HuH-7 (cell line): ENCODE data around the gene APOL6.
"Not testable (repeated sequence)": the region's sequence is repeated elsewhere in the genome, so short reads cannot be mapped to it uniquely, and the experiment has no call there.

Source experiments
- DNase-seq: peaks from one replicate; pipeline ENCODE4 v3.0.0; 2011; ENCODE audit warnings: low spot score

APOL6 gene

DNA sequence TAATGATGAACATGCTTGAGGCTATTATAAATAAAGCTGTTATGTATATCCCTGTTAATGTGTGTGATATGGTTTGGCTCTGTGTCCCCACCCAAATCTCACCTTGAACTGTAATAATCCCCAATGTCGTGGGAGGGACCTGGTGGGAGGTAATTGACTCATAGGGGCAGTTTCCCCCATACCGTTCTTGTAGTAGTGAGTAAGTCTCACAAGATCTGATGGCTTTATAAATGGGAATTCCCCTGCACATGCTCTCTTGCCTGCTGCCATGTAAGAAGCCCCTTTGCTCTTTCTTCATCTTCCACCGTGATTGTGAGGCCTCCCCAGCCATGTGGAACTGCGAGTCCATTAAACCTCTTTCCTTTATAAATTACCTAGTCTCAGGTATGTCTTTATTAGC is 31.2 kb downstream of the APOL6 start:
- not testable (repeated sequence) for DNase-seq

- DNase-seq = no peak
Measured at GRCh38 chr22:35681454-35682052, 33.3 kb downstream of the APOL6 start.

- no peak for DNase-seq
Measured at GRCh38 chr22:35683560-35683959, 35.3 kb downstream of the APOL6 start.

DNA sequence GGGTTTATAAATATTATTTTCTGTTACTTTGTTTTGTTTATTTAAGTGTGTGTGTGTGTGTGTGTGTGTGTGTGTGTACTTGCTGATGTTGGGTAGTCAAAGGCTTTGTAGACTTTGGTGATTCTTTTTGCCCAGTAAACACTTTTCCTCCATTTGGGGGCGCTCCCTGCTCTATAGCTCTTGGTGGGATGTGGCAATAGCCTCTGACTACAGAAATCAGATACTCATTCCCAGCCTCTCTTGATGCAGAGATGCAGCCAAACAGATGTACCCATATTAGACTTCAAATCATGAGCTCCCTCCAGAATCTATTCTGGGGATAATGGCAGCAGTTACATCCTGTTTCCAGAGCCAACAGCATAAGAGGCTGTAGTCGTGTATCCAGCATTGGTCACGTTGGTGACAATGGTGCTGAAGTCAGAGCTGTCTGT is 36.0 kb downstream of the APOL6 start:
- peak; percentile 34 for DNase-seq

DNA sequence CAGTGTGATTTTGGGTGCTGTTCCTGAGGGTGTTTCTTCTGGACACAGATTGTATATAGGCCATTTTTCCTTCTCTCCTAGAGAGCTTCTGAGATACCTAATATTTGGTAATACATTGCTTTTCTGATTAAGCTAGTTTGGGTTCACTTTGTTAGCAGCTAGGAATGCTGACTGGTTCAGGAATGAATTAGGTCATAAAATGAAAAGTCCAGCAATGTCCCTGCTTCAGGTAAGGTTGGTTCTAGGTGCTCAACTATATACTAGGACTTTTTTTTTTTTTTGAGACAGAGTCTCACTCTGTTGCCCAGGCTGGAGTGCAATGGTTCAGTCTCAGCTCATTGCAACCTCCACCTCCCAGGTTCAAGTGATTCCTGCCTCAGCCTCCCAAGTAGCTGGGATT is 36.5 kb downstream of the APOL6 start:
- DNase-seq = no peak

DNA sequence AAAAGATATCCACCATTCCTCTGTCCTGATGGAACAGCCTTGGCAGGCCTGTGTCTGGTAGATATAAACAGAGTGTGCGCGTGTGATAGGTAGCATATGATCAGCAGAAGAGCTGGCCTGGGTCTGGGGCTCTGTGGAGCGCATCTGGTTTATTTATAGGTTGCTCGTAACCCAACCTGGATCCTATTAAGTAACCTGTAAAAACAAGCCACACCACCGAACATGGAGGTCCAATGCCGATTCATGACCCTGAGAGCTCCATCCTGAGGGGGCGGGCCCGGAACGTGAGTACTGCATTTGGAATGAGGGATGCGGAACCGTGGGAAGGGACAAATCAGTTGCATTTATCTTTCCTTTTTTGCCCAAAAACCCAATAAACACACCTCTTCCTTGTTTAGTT is 37.5 kb downstream of the APOL6 start:
- DNase-seq = no peak

- DNase-seq = no peak
Measured at GRCh38 chr22:35686298-35686697, 38.1 kb downstream of the APOL6 start.

DNA sequence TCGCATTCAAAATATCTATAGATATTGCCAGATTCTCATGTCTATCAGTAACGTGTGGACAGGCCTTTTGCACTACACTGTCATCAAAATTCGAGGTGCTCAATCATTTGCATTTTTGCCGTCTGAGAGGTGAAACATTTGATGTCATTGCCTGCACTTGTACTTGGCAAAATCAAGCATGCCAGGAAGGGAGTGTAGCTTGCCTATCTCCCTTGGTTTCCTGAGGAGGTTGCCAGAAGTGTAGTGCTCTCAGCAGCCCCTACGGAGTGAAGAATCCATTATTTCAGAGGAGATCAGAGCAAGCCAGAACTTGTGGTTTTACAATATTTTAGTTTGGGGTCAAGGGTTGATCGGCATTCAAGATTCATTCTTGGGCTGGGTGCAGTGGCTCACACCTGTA is 39.2 kb downstream of the APOL6 start:
- no peak for DNase-seq

DNA sequence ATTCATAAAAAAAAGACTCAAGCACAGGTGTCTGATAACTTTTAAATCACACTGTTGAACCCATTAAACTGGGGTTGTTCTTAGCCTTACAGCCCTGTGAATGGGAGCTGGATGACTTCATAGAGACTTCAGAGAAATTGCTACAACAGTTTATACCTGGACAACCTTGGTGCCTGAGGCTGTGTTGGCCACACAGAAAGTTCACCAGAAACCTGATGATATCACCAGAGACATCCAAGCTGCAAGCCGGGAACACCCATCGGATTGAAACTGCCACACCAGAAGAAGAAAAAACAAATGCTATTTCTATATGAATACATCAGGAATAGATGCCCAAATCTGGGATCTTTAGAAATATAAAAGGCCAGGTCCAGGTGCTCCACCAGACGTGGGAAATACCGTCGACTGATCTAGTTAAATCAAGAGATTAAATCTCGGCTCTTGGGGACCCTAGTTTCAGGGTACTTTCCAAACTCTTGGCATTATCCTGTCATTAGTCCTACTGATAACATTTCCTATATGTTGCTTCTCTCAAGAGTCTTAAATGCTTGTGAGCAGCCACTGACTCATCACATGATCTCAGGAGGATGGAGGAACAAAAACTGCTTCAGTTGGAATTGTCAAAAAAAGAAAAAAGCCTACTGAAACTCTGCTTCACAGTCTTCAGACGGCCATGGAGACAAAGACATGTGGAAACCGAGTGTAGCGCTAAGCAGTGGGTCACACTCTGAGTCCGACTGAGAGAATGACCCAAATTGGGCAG is 40.8 kb downstream of the APOL6 start:
- DNase-seq = no peak

GRCh38 chr22:35690001-35690400 is 41.8 kb downstream of the APOL6 start:
- no peak for DNase-seq

- no peak for DNase-seq
Measured at GRCh38 chr22:35695202-35695601, 47.0 kb downstream of the APOL6 start.

DNA sequence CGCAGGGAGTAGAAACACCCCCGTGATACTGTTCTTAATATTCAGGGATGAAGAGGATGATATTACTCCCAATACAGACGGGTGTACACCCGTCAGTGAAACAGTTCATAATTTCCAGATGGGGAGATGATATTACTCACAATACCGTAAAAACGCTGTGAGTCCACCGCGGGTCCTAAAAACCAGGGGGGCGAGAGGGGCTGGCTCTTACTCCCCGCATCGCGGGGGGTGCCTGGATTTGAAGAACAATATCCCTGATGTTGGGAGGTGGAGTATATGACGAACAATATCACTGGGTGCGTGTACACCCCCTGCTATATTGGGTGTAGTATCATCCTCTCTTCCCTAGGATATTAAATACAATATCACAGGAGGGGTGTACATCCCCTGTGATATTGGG is 48.9 kb downstream of the APOL6 start:
- DNase-seq = no peak

- not testable (repeated sequence) for DNase-seq
Measured at GRCh38 chr22:35699852-35700251, 51.6 kb downstream of the APOL6 start.

DNA sequence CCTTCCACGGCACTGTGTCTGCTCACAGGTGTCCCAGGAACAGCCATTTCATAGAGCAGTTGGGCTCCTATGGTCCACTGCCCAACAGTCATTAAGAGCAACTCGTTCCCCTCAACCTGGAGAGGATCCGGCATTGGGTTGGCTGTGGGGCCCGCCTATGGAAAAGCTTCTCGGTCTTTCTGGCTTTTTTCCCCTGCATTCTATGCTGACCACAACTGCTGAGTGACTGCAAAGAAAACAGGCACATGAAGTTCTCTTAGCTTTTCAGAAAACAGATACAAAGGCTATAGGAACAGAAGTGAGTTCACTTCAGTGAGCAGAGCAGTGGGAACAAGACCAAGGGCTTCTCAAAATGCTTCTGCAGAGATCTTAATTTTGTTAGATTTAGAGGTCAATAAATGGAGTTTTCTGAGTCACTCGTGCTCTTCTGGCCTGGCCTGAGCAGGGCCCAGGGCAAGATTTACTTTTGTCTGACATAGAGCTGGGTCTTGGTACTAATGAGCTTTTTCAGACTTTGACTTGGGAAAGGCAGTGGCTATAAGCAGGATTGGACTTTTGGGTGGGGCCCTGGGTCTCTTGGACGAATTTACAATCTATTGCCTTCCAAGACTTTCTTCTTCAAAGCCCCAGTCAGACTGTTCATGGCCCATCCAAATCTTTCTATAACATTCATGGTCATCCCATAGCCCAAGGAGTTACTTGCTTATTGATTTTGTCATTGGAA is 55.8 kb downstream of the APOL6 start:
- no peak for DNase-seq

DNA sequence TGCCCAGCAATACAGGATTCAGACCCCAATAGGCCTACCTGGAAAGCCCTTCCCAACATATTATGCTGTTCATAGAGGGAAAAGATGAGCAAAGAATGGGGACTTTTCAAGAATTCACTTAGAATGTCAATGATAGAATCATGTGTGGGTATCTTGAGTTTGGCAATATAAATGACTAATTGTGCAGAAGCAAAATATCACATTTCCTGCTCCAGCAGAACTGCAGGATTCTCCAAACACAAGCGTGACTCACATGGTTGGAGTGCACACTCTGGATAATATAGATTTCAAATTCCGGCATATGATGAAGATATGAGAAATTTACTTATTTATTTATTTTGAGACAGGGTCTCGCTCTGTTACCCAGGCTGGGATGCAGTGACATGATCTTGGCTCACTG is 56.9 kb downstream of the APOL6 start:
- DNase-seq = no peak

GRCh38 chr22:35708453-35708852 is 60.2 kb downstream of the APOL6 start:
- DNase-seq = no peak

DNA sequence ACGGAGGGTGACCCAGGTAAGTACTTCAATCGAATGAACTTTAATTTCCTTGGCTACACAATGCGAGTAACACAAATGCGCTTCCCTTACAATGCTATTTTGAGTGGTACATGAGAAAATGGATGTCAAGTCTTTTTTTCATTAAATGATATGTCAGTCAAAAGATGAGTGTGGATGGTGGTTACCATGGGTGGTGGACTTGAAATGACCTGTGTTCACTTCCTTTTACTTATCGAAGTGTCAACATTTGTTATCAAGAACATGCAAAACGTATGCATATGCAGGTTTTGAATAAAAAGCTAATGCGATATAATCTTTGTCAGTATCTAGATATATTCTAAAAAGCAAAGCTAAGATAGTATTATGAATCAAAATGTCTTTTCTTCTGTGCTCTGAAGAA is 60.7 kb downstream of the APOL6 start:
- no peak for DNase-seq

GRCh38 chr22:35711336-35711735 is 63.1 kb downstream of the APOL6 start:
- no peak for DNase-seq

DNA sequence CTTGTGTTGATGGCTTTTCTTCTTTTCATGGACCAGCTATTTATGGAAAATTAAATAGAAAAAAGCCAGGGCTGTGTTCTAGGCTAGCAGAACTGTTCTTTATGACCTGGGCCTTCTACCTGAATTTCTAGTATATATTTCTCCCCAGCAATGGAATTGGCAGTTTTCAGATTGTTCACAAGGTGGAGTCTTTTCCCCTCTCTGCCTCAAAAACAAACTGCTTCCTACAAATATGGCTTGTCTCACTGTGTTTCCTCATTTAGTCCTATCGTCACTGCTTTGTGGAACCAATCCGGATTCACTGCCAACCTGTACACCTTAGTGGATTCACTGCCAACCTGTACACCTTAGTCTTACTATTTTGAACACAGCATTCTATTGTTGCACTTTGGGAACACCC is 64.4 kb downstream of the APOL6 start:
- no peak for DNase-seq

GRCh38 chr22:35717572-35717971 is 69.3 kb downstream of the APOL6 start, which contains the start of gene APOL5:
TSS of gene APOL5 (plus strand) at chr22:35717872. CDS start at chr22:35717872, 0 bp downstream.
- DNase-seq = no peak
